ENCODE measurements around the gene TRIO.

The TRIO gene

GRCh38 chr5:14197056-14197455, 53.9 kb downstream of the TRIO start:
- TF ChIP-seq, protein P1, sequence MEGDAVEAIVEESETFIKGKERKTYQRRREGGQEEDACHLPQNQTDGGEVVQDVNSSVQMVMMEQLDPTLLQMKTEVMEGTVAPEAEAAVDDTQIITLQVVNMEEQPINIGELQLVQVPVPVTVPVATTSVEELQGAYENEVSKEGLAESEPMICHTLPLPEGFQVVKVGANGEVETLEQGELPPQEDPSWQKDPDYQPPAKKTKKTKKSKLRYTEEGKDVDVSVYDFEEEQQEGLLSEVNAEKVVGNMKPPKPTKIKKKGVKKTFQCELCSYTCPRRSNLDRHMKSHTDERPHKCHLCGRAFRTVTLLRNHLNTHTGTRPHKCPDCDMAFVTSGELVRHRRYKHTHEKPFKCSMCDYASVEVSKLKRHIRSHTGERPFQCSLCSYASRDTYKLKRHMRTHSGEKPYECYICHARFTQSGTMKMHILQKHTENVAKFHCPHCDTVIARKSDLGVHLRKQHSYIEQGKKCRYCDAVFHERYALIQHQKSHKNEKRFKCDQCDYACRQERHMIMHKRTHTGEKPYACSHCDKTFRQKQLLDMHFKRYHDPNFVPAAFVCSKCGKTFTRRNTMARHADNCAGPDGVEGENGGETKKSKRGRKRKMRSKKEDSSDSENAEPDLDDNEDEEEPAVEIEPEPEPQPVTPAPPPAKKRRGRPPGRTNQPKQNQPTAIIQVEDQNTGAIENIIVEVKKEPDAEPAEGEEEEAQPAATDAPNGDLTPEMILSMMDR (IDR thresholded peaks at IDR 0.05; ENCODE audit: insufficient read depth, low read length, poor library complexity, severe bottlenecking): no peak
- Histone ChIP-seq H3K27me3 (replicated peaks; ENCODE audit: control insufficient read depth, insufficient read depth, low read length) (no peaks in the 10 kb centered on the region), H3K4me3 (replicated peaks; ENCODE audit: low read depth, low read length) (no peak overlapping the region), H3K36me3 (ENCODE audit: control insufficient read depth, insufficient read depth, low read length) (peaks cover 1% of the 10 kb centered on the region; the same call in 1 of the 2 replicates)
- no peak for DNase-seq (ENCODE audit: extremely low read depth, insufficient read length)

DNA sequence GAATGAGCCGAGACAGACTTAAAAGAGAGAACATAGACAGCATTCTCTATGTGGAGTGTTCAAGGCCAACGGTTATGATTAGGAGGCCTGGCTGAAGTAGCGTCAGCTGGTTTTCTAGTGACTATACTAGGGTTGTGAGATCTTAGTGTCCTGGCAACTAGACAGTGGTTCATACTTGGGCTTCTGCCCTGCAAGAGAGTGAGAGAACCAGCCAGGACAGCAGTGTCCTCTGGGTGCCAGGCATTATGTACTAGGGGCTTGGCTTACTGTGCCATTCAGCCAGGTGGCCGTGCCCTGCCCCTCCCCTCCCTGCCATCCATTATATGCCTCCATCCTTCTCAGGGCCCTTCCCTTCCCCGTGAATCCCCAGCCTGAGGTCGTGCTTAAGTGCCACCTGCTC, 56.8 kb downstream of the TRIO start:
- no peak overlapping the region for H3K4me3 ChIP-seq (replicated peaks; ENCODE audit: low read depth, low read length)
- peaks cover 1% of the 10 kb centered on the region; the same call in 1 of the 2 replicates for H3K36me3 ChIP-seq (ENCODE audit: control insufficient read depth, insufficient read depth, low read length)
- no peak for DNase-seq (ENCODE audit: extremely low read depth, insufficient read length)
- TF ChIP-seq, protein P1 (IDR thresholded peaks at IDR 0.05; ENCODE audit: insufficient read depth, low read length, poor library complexity, severe bottlenecking): no peak
- H3K27me3 ChIP-seq (replicated peaks; ENCODE audit: control insufficient read depth, insufficient read depth, low read length): no peaks in the 10 kb centered on the region

GRCh38 chr5:14200312-14200990, 57.3 kb downstream of the TRIO start:
- no peak for DNase-seq (ENCODE audit: extremely low read depth, insufficient read length)
- H3K36me3 ChIP-seq (ENCODE audit: control insufficient read depth, insufficient read depth, low read length): peaks cover 1% of the 10 kb centered on the region; the same call in 1 of the 2 replicates
- TF ChIP-seq, protein P1 (IDR thresholded peaks at IDR 0.05; ENCODE audit: insufficient read depth, low read length, poor library complexity, severe bottlenecking): no peak
- H3K27me3 ChIP-seq (replicated peaks; ENCODE audit: control insufficient read depth, insufficient read depth, low read length): no peaks in the 10 kb centered on the region
- H3K4me3 ChIP-seq (replicated peaks; ENCODE audit: low read depth, low read length): no peak overlapping the region

DNA sequence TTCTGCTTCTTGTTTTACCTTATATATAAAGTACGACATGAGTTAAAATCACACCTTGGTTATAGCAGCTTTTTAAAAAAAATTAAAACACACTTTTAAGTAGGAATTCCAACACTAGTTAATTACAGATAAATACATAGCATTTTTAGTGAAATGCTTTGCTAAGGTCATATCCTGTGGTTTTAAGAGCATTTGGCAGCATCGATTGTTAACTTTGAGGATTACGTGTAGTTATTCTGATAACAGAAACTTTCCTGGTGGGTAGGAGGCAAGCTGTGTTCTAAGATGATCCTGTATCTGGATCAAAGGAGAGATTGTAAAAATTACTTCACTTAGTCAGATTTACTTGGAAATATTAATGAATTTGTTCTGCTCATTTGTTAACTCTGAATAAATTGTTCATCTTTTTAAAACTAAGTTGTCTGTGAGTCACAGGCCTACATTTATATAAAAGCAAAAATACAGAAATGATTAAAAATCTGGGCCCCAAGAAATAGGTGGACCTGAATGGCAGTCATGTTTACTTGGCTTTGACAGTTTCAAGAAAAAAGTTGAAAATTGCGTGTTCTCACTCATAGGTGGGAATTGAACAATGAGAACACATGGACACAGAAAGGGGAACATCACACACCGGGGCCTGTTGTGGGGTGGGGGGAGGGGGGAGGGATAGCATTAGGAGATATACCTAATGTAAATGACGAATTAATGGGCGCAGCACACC, 58.3 kb downstream of the TRIO start:
- TF ChIP-seq, protein P1 (IDR thresholded peaks at IDR 0.05; ENCODE audit: insufficient read depth, low read length, poor library complexity, severe bottlenecking): no peak
- Histone ChIP-seq H3K36me3 (ENCODE audit: control insufficient read depth, insufficient read depth, low read length) (peaks cover 1% of the 10 kb centered on the region; the same call in 1 of the 2 replicates), H3K4me3 (replicated peaks; ENCODE audit: low read depth, low read length) (no peak overlapping the region), H3K27me3 (replicated peaks; ENCODE audit: control insufficient read depth, insufficient read depth, low read length) (no peaks in the 10 kb centered on the region)
- no peak for DNase-seq (ENCODE audit: extremely low read depth, insufficient read length)

- Histone ChIP-seq H3K36me3 (ENCODE audit: control insufficient read depth, insufficient read depth, low read length) (peaks cover 1% of the 10 kb centered on the region; the same call in 1 of the 2 replicates), H3K27me3 (replicated peaks; ENCODE audit: control insufficient read depth, insufficient read depth, low read length) (no peaks in the 10 kb centered on the region), H3K4me3 (replicated peaks; ENCODE audit: low read depth, low read length) (peak overlapping the region; percentile 52; the same call in 1 of the 2 replicates)
- DNase-seq (ENCODE audit: extremely low read depth, insufficient read length): no peak
- TF ChIP-seq, protein P1 (IDR thresholded peaks at IDR 0.05; ENCODE audit: insufficient read depth, low read length, poor library complexity, severe bottlenecking): no peak
Measured at GRCh38 chr5:14202462-14202861, 59.3 kb downstream of the TRIO start.
